Parathyroid adenoma (tissue), 2 donors: ENCODE results near the gene XPO5.

ENCODE experiments used
- H2AFZ ChIP-seq: fragments of 300-600 bp; sonication (generic); one replicate; pipeline ENCODE4 v1.7.0; 2017; ENCODE audit warnings: antibody characterized with exemption, mild to moderate bottlenecking
- H3K27ac ChIP-seq: fragments of 300-600 bp; sonication (generic); one replicate; pipeline ENCODE4 v1.7.0; 2017
- H3K27me3 ChIP-seq: fragments of 300-600 bp; sonication (generic); one replicate; pipeline ENCODE4 v1.7.0; 2017; ENCODE audit warnings: low read length; ENCODE audit not compliant: control insufficient read depth, insufficient read depth
- H3K36me3 ChIP-seq: fragments of 300-600 bp; sonication (generic); one replicate; pipeline ENCODE4 v1.7.0; 2017; ENCODE audit warnings: low read length; ENCODE audit not compliant: control insufficient read depth, insufficient read depth
- H3K4me1 ChIP-seq: fragments of 300-600 bp; sonication (generic); one replicate; pipeline ENCODE4 v1.7.0; 2017; ENCODE audit warnings: control low read depth
- H3K4me2 ChIP-seq: fragments of 300-600 bp; sonication (generic); one replicate; pipeline ENCODE4 v1.7.0; 2017; ENCODE audit warnings: low read length
- H3K4me3 ChIP-seq: fragments of 300-600 bp; sonication (generic); one replicate; pipeline ENCODE4 v1.7.0; 2017; ENCODE audit warnings: low read depth, low read length
- H3K79me2 ChIP-seq: fragments of 300-600 bp; sonication (generic); one replicate; pipeline ENCODE4 v1.7.0; 2017; ENCODE audit warnings: control low read depth
- H3K9ac ChIP-seq: fragments of 300-600 bp; sonication (generic); one replicate; pipeline ENCODE4 v1.7.0; 2017; ENCODE audit warnings: mild to moderate bottlenecking
- H3K9me3 ChIP-seq: fragments of 300-600 bp; sonication (generic); one replicate; pipeline ENCODE4 v1.7.0; 2017; ENCODE audit warnings: low read length; ENCODE audit not compliant: control insufficient read depth
- CTCF ChIP-seq: fragments of 300-600 bp; sonication (generic); IDR thresholded peaks from one replicate; pipeline ENCODE4 v1.7.0; 2017; ENCODE audit warnings: antibody characterized with exemption, mild to moderate bottlenecking
- donor health status: primary hyperparathyroidism.

The XPO5 gene

GRCh38 chr6:43532201-43532600, 43.6 kb downstream of the XPO5 start:
- H3K4me2 ChIP-seq: no peak overlapping the region
- no peak for TF ChIP-seq CTCF
- no peak overlapping the region for H2AFZ ChIP-seq
- no peaks in the 10 kb centered on the region for H3K79me2 ChIP-seq
- no peaks in the 10 kb centered on the region for H3K36me3 ChIP-seq
- H3K27ac ChIP-seq: no peak overlapping the region
- H3K4me3 ChIP-seq: no peak overlapping the region
- no peaks in the 10 kb centered on the region for H3K27me3 ChIP-seq
- H3K4me1 ChIP-seq: no peaks in the 10 kb centered on the region
- no peaks in the 10 kb centered on the region for H3K9me3 ChIP-seq
- no peak overlapping the region for H3K9ac ChIP-seq

DNA sequence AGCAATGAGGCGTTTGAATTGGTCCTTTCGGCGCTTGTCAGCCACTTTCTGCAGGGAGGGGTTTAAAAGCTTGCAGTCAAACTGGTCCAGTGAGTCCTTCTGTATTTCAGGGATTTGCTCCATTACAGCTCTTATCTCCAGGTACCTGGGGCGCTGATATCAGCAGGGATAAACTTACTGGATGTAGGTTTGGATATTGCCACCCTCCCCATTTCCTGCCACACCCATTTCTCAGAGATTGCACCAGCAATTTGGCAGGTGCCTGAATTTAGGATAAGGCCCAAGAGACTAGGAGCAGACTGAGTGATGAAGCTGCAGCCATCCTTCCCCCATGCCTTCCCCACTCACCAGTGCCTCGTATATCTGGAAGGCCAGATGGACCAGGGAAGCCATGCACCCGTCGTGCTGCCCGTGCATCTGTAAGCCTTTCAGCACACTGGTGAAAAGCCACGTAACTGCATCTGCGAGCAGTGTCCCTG, 51.3 kb downstream of the XPO5 start:
- Histone ChIP-seq H3K4me2 (no peak overlapping the region), H3K4me3 (no peak overlapping the region), H3K27me3 (no peaks in the 10 kb centered on the region), H3K9ac (no peak overlapping the region), H3K36me3 (no peaks in the 10 kb centered on the region), H3K27ac (no peak overlapping the region), H3K4me1 (no peaks in the 10 kb centered on the region), H3K79me2 (no peaks in the 10 kb centered on the region), H3K9me3 (no peaks in the 10 kb centered on the region), H2AFZ (no peak overlapping the region)
- TF ChIP-seq CTCF: no peak

DNA sequence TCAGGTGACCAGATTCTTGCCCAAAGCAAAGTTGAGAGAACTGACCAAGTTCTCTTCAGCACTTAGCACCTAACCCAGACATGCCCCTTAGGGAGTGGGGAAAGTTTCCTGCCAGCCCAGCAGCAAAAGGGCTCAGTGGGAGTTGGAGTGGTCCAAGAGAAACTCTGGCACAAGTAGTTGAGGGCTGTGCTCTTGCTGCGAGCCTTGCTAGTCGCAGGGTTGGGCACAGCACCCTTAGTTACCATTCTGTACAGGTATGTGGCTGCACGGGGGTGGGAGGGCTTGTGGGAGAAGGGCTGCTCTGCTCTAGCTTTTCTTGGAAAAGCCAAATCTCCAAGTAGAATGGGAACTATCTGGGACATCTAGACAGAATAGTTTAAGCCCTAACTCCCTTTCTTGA, 52.6 kb downstream of the XPO5 start:
- Histone ChIP-seq H3K27me3 (no peaks in the 10 kb centered on the region), H3K27ac (no peak overlapping the region), H3K36me3 (no peaks in the 10 kb centered on the region), H3K4me3 (no peak overlapping the region), H3K9me3 (no peaks in the 10 kb centered on the region), H2AFZ (no peak overlapping the region), H3K4me1 (peaks cover 7% of the 10 kb centered on the region), H3K4me2 (no peak overlapping the region), H3K79me2 (no peaks in the 10 kb centered on the region), H3K9ac (no peak overlapping the region)
- TF ChIP-seq CTCF: no peak

GRCh38 chr6:43522547-43523261, 53.1 kb downstream of the XPO5 start:
- Histone ChIP-seq H2AFZ (no peak overlapping the region), H3K4me2 (no peak overlapping the region), H3K36me3 (no peaks in the 10 kb centered on the region), H3K4me3 (no peak overlapping the region), H3K27ac (no peak overlapping the region), H3K9ac (no peak overlapping the region), H3K4me1 (peaks cover 13% of the 10 kb centered on the region), H3K27me3 (no peaks in the 10 kb centered on the region), H3K79me2 (peaks cover 3% of the 10 kb centered on the region), H3K9me3 (no peaks in the 10 kb centered on the region)
- TF ChIP-seq CTCF: no peak

GRCh38 chr6:43521836-43522235, 54.0 kb downstream of the XPO5 start:
- H2AFZ ChIP-seq: no peak overlapping the region
- H3K36me3 ChIP-seq: no peaks in the 10 kb centered on the region

More at GRCh38 chr6:43521836-43522235, 54.0 kb downstream of the XPO5 start:
- no peaks in the 10 kb centered on the region for H3K9me3 ChIP-seq
- no peak overlapping the region for H3K9ac ChIP-seq
- no peaks in the 10 kb centered on the region for H3K27me3 ChIP-seq
- H3K79me2 ChIP-seq: peaks cover 9% of the 10 kb centered on the region
- no peak overlapping the region for H3K4me2 ChIP-seq
- H3K4me1 ChIP-seq: peaks cover 13% of the 10 kb centered on the region
- no peak overlapping the region for H3K27ac ChIP-seq
- TF ChIP-seq CTCF: no peak
- no peak overlapping the region for H3K4me3 ChIP-seq
